GM12891 (cell line): ENCODE measurements around the gene CBFA2T2.

ENCODE experiments used
- PAX5 ChIP-seq: IDR thresholded peaks from 2 replicates; pipeline ENCODE4 v1.6.1; 2011; ENCODE audit warnings: low read length, moderate library complexity, mild to moderate bottlenecking; ENCODE audit not compliant: insufficient read depth, severe bottlenecking
- POLR2A ChIP-seq: IDR thresholded peaks from 2 replicates; pipeline ENCODE4 v1.6.1; 2011; ENCODE audit warnings: low read depth, low read length, control low read depth
- POLR2AphosphoS5 ChIP-seq: IDR thresholded peaks from 2 replicates; pipeline ENCODE4 v1.6.1; 2011; ENCODE audit warnings: low read depth, low read length, control low read depth
- POU2F2 ChIP-seq: IDR thresholded peaks from 2 replicates; pipeline ENCODE4 v1.6.1; 2011; ENCODE audit warnings: low read depth, mild to moderate bottlenecking, control low read depth, low read length, moderate library complexity
- SPI1 ChIP-seq: IDR thresholded peaks from 2 replicates; pipeline ENCODE4 v1.6.1; 2011; ENCODE audit warnings: low read depth, low read length, control low read depth
- TAF1 ChIP-seq: IDR thresholded peaks from 2 replicates; pipeline ENCODE4 v1.6.1; 2011; ENCODE audit warnings: low read depth, low read length, control low read depth

- no peak for TF ChIP-seq SPI1
- TF ChIP-seq POU2F2 = no peak
- no peak for TF ChIP-seq POLR2A
- no peak for TF ChIP-seq PAX5
- no peak for TF ChIP-seq POLR2AphosphoS5
- no peak for TF ChIP-seq TAF1
Observed at GRCh38 chr20:33650111-33650752, 160.3 kb downstream of the CBFA2T2 start.
